PC-9 (cell line): ENCODE results near the gene C11orf58. TPM values are rescaled to one million over a fixed set of nuclear protein-coding genes. Genes with fewer than 3 reads are reported as not detected.

ENCODE experiments used
- BruUV-seq: library from RNA; stranded (reverse); fragments of 400-500 nt; replicated peaks from 2 replicates; lab custom pipeline; 2021; lab: Mats Ljungman, UMichigan
- CTCF ChIA-PET: fragments of 300-600 bp; sonication (Branson Sonifier 250); formaldehyde crosslinking; loops from one replicate; lab custom pipeline; 2022; ENCODE audit warnings: antibody characterized with exemption; lab: Charles Lee
- POLR2A ChIA-PET: fragments of 300-600 bp; sonication (Branson Sonifier 250); formaldehyde crosslinking; loops from one replicate; lab custom pipeline; 2022; ENCODE audit warnings: antibody characterized with exemption; ENCODE audit not compliant: unreplicated experiment; lab: Charles Lee
- DNase-seq, 2 experiments: peaks; one replicate each; pipeline versions ENCODE4 v3.0.0 to v3.0.0-alpha.2; 2015 to 2022; ENCODE audit warnings: mixed read lengths in 1 of 2
- H2AFZ ChIP-seq: fragments of 200-600 bp; sonication (generic); 2 replicates; pipeline ENCODE4 v1.8.1; 2017; ENCODE audit warnings: antibody characterized with exemption
- H3F3A ChIP-seq: fragments of 200-600 bp; sonication (generic); 2 replicates; pipeline ENCODE4 v1.8.1; 2017; ENCODE audit warnings: antibody characterized with exemption, mild to moderate bottlenecking, low read depth; ENCODE audit not compliant: insufficient read depth
- H3K27ac ChIP-seq: fragments of 200-600 bp; sonication (generic); 2 replicates; pipeline ENCODE4 v1.6.1; 2016; ENCODE audit warnings: mixed run types
- H3K27me3 ChIP-seq: fragments of 200-600 bp; sonication (generic); 2 replicates; pipeline ENCODE4 v1.6.1; 2016; ENCODE audit warnings: low read depth, mixed run types; ENCODE audit not compliant: insufficient read depth
- H3K36me3 ChIP-seq: fragments of 200-600 bp; sonication (generic); 2 replicates; pipeline ENCODE4 v1.6.1; 2016; ENCODE audit warnings: low read depth, mixed run types
- H3K4me1 ChIP-seq: fragments of 200-600 bp; sonication (generic); replicated peaks from 2 replicates; pipeline ENCODE4 v1.6.1; 2016; ENCODE audit warnings: mixed run types; ENCODE audit not compliant: insufficient read depth
- H3K4me2 ChIP-seq: fragments of 200-600 bp; sonication (generic); 2 replicates; pipeline ENCODE4 v1.6.1; 2017; ENCODE audit warnings: mixed run types
- H3K4me3 ChIP-seq: fragments of 200-600 bp; sonication (generic); 2 replicates; pipeline ENCODE4 v1.6.1; 2016; ENCODE audit warnings: mixed run types
- H3K79me2 ChIP-seq: fragments of 200-600 bp; sonication (generic); 2 replicates; pipeline ENCODE4 v1.6.1; 2017; ENCODE audit warnings: low read depth, mixed run types
- H3K9me2 ChIP-seq: fragments of 200-600 bp; sonication (generic); 2 replicates; pipeline ENCODE4 v1.8.1; 2017; ENCODE audit warnings: mild to moderate bottlenecking; ENCODE audit not compliant: insufficient read depth
- H3K9me3 ChIP-seq: fragments of 200-600 bp; sonication (generic); 2 replicates; pipeline ENCODE4 v1.8.1; 2016; ENCODE audit warnings: low read depth; ENCODE audit not compliant: insufficient read depth
- H4K20me1 ChIP-seq: fragments of 200-600 bp; sonication (generic); 2 replicates; pipeline ENCODE4 v1.8.1; 2017; ENCODE audit not compliant: insufficient read depth
- EZH2 ChIP-seq: fragments of 200-600 bp; sonication (generic); IDR thresholded peaks from 2 replicates; pipeline ENCODE4 v1.8.0; 2017; ENCODE audit warnings: antibody characterized with exemption, low read depth
- intact Hi-C: fragments of 100-400 bp; cut with micrococcal nuclease; formaldehyde crosslinking; loops from one replicate; pipeline ENCODE4 v1.10.0; 2022; ENCODE audit not compliant: unreplicated experiment
- total RNA-seq: library from RNA; stranded (reverse); gene quantifications from 2 replicates; pipeline ENCODE4 v1.2.3, GENCODE V29; 2021
- TF ChIP-seq, protein P1 (sequence below): fragments of 200-600 bp; sonication (generic); conservative IDR thresholded peaks from 2 replicates; pipeline ENCODE4 v1.6.1; 2017; ENCODE audit warnings: mixed run types, antibody characterized with exemption, mild to moderate bottlenecking, moderate library complexity

The C11orf58 gene
- total RNA-seq, 1 experiment from 2014 or later = 84.1 TPM

- Histone ChIP-seq H3K27me3 (no peaks in the 10 kb centered on the region), H3K27ac (no peak overlapping the region), H3K36me3 (no peaks in the 10 kb centered on the region; the same call in 1 of the 2 replicates), H2AFZ (no peak overlapping the region), H3K9me2 (no peaks in the 10 kb centered on the region), H3K9me3 (no peaks in the 10 kb centered on the region), H3K79me2 (no peaks in the 10 kb centered on the region), H3F3A (no peaks in the 10 kb centered on the region), H3K4me2 (no peak overlapping the region), H3K4me3 (no peak overlapping the region), H3K4me1 (peaks cover under 1% of the 10 kb centered on the region; the same call in 1 of the 2 replicates), H4K20me1 (no peaks in the 10 kb centered on the region)
- no TSS peak for BruUV-seq
- ChIA-PET CTCF (no interaction called here), POLR2A (no interaction called here)
- intact Hi-C loops = no loop called here
- TF ChIP-seq, protein P1, sequence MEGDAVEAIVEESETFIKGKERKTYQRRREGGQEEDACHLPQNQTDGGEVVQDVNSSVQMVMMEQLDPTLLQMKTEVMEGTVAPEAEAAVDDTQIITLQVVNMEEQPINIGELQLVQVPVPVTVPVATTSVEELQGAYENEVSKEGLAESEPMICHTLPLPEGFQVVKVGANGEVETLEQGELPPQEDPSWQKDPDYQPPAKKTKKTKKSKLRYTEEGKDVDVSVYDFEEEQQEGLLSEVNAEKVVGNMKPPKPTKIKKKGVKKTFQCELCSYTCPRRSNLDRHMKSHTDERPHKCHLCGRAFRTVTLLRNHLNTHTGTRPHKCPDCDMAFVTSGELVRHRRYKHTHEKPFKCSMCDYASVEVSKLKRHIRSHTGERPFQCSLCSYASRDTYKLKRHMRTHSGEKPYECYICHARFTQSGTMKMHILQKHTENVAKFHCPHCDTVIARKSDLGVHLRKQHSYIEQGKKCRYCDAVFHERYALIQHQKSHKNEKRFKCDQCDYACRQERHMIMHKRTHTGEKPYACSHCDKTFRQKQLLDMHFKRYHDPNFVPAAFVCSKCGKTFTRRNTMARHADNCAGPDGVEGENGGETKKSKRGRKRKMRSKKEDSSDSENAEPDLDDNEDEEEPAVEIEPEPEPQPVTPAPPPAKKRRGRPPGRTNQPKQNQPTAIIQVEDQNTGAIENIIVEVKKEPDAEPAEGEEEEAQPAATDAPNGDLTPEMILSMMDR = no peak
- no peak for TF ChIP-seq EZH2
- DNase-seq = no peak
Observed at GRCh38 chr11:16797776-16798175, 59.3 kb downstream of the C11orf58 start.

GRCh38 chr11:16799221-16799620, 60.8 kb downstream of the C11orf58 start:
- no peaks in the 10 kb centered on the region; the same call in 1 of the 2 replicates for H3K36me3 ChIP-seq
- no peaks in the 10 kb centered on the region for H3K79me2 ChIP-seq
- intact Hi-C loops = no loop called here
- H3K27me3 ChIP-seq = no peaks in the 10 kb centered on the region
- no peak overlapping the region for H3K27ac ChIP-seq
- H4K20me1 ChIP-seq = no peaks in the 10 kb centered on the region
- no peak overlapping the region for H3K4me3 ChIP-seq
- H3K9me2 ChIP-seq = no peaks in the 10 kb centered on the region
- no peak overlapping the region for H3K4me2 ChIP-seq
- no peaks in the 10 kb centered on the region for H3K9me3 ChIP-seq
- ChIA-PET CTCF (no interaction called here), POLR2A (no interaction called here)
- H3F3A ChIP-seq = no peaks in the 10 kb centered on the region
- DNase-seq = no peak
- H3K4me1 ChIP-seq = peaks cover 5% of the 10 kb centered on the region
- no TSS peak for BruUV-seq
- H2AFZ ChIP-seq = no peak overlapping the region
- no peak for TF ChIP-seq EZH2
- TF ChIP-seq, protein P1 = no peak

- POLR2A ChIA-PET = no interaction called here
- Histone ChIP-seq H4K20me1 (no peaks in the 10 kb centered on the region), H3F3A (no peaks in the 10 kb centered on the region; the same call in 1 of the 2 replicates), H3K79me2 (no peaks in the 10 kb centered on the region), H3K27me3 (no peaks in the 10 kb centered on the region), H3K27ac (no peak overlapping the region), H3K9me2 (no peaks in the 10 kb centered on the region), H3K4me1 (peaks cover 12% of the 10 kb centered on the region), H3K36me3 (no peaks in the 10 kb centered on the region; the same call in 1 of the 2 replicates), H2AFZ (no peak overlapping the region), H3K4me3 (no peak overlapping the region), H3K4me2 (no peak overlapping the region), H3K9me3 (no peaks in the 10 kb centered on the region)
- no TSS peak for BruUV-seq
- CTCF ChIA-PET = no interaction called here
- no peak for DNase-seq
- TF ChIP-seq, protein P1 = no peak
- no peak for TF ChIP-seq EZH2
- intact Hi-C loops = no loop called here
Observed at GRCh38 chr11:16799890-16800289, 61.4 kb downstream of the C11orf58 start.
